Hepatocyte (in vitro differentiated cells): Measurements from ENCODE around the gene PLTP.

Source experiments
- CTCF ChIP-seq: fragments of 200-600 bp; sonication (generic); IDR thresholded peaks from 2 replicates; pipeline ENCODE4 v1.5.1; 2016; ENCODE audit warnings: antibody characterized with exemption, mild to moderate bottlenecking; ENCODE audit not compliant: poor library complexity
- EZH2 ChIP-seq: fragments of 200-600 bp; sonication (generic); IDR thresholded peaks from 2 replicates; pipeline ENCODE4 v1.6.1; 2016; ENCODE audit warnings: antibody characterized with exemption, mild to moderate bottlenecking, borderline replicate concordance
- EZH2phosphoT487 ChIP-seq: fragments of 200-600 bp; sonication (generic); IDR thresholded peaks from one replicate; pipeline ENCODE4 v1.6.1; 2018; ENCODE audit warnings: antibody characterized with exemption, mild to moderate bottlenecking, low read depth, moderate library complexity; ENCODE audit not compliant: unreplicated experiment, severe bottlenecking

DNA sequence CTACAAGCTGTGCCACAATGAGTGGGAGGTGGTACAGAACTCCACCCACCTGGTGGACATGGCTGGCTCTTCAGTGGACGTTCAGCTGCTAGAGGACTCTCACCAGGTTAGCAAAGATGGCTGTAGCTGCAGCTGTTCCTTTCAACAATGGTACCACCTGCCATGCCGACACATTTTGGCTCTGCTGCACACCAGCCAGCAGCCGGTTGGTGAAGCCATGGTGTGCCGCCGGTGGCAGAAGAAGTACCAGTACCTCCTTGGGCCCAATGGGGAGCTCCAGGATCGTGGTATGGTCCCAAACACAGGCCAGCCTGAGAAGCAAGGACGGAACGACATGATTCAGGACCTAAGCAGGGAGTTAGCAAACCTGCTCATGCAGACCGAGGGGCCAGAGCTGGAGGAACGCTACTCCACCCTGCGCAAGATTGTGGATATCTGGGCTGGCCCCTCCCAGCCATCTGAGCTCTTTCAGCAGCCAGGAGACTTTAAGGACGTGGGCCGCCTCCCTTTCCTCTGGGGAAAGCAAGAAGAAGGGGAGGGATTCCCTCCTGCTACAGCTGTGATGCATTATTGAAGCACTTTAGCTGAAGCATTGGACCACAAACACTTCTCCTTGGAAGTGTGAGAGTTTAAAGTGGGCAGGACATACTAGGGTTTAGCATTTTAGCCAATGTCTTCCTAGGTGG lies 33.7 kb downstream of the PLTP start:
- TF ChIP-seq CTCF = no peak
- TF ChIP-seq EZH2 = no peak
- no peak for TF ChIP-seq EZH2phosphoT487
